Omental fat pad (tissue), 4 donors: ENCODE measurements around the gene KEAP1. TPM values are rescaled to one million over a fixed set of nuclear protein-coding genes. Genes with fewer than 3 reads are reported as not detected.
A peak's percentile ranks its signal among the peaks of the same experiment; 100 is the strongest.
"Not testable (repeated sequence)": the region's sequence is repeated elsewhere in the genome, so short reads cannot be mapped to it uniquely, and the experiment has no call there.

Experiments used
- ATAC-seq: fragments of 150-250 bp; one replicate; pipeline ENCODE4 v1.9.1; 2016; ENCODE audit warnings: mild to moderate bottlenecking, moderate library complexity; ENCODE audit not compliant: low FRiP score
- DNase-seq: peaks from one replicate; pipeline ENCODE4 v3.0.0-alpha.2; 2019; ENCODE audit warnings: low spot score
- CTCF ChIP-seq, 3 donors: fragments of 450-650 bp; IDR thresholded peaks; one replicate each; pipeline ENCODE4 v1.5.1; 2016 to 2017; ENCODE audit warnings: antibody characterized with exemption in 3 of 3, mild to moderate bottlenecking in 3 of 3, moderate library complexity in 2 of 3
- total RNA-seq, 4 donors: library from RNA; depleted of rRNA; stranded (reverse); fragments of >200 nt; gene quantifications; one replicate each; pipeline ENCODE4 v1.1.0, GENCODE V29; 2016

Gene KEAP1
- 10 to 100 TPM; 53.2 to 65.6 (median 59.3) TPM for total RNA-seq

DNA sequence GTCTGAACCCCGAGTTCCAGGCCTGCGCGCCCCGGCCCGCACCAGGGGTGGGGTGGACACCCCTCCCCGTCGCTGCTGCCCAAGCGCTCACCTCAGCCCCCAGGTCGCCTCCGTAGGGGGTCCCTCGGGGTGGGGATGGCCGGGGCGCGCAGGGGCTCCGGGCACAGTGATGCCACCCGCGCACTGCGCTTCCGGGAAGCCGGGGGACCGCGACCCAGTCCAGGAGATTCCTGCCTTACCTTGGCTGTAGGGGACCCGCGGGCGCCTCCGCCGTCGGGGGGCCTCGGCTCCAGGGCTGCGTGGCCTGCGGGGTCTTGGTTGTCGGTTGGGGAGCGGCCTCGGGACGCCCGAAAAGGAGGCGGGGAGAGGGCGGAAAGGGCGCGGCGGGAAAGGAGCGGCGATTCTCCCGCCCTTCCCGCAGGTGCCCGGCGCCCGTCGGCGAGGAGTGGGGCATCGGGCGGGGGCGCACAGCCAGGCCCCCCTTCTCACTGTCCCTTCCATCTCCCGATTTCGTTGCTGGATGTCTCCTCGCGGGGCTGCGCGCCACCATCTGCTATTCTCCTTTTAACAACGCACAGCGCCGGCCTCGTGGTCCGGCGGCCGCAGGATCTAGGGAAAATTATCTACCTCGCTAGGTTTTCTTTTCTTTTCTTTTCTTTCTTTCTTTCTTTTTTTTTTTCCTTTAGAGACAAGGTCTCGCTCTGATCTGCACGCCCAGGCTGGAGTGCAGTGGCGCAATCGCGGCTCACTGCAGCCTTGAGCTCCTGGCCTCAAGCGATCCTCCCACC is at the start of gene KEAP1:
Gene KEAP1, minus strand, starts transcription at position 355 of the 788 bp plus-strand sequence. CDS start 3,323 bp downstream, outside the sequence.
- ATAC-seq (peak; percentile 47), DNase-seq (peak; percentile 31)
- no peak for TF ChIP-seq CTCF (IDR thresholded peaks at IDR 0.05)

- no peak for ATAC-seq
- no peak for TF ChIP-seq CTCF (IDR thresholded peaks at IDR 0.05)
Observed at GRCh38 chr19:10552510-10553053, 49.4 kb upstream of the KEAP1 start.

DNA sequence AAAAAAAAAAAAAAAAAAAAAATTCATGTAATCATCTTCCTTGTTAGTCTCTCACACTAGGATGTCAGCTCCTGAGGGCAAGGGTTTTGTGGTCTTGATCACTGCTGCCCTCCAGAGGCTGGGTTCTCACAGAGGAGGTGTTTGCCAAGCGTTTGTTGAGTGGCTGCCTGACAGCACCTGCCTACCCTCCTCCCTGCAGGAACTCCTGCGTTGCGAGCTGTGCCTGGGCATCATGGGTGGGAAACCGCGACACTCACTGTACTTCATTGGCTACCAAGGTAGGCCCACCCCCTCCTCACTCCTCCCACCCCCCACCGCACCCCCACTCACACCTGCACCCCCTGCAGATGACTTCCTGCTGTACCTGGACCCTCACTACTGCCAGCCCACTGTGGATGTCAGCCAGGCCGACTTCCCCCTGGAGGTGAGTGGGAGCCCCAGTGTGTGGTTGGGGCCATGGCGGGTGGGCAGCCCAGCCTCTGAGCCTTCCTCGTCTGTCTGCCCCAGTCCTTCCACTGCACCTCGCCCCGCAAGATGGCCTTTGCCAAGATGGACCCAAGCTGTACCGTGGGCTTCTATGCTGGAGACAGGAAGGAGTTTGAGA is 48.6 kb upstream of the KEAP1 start:
- no peak for TF ChIP-seq CTCF (IDR thresholded peaks at IDR 0.05)
- no peak for DNase-seq

More at GRCh38 chr19:10552510-10553053, 49.4 kb upstream of the KEAP1 start:
- no peak for DNase-seq

GRCh38 chr19:10551006-10551405 is 47.9 kb upstream of the KEAP1 start:
- not testable (repeated sequence) for ATAC-seq, DNase-seq

More for the DNA sequence above, 48.6 kb upstream of the KEAP1 start:
- no peak for ATAC-seq

DNA sequence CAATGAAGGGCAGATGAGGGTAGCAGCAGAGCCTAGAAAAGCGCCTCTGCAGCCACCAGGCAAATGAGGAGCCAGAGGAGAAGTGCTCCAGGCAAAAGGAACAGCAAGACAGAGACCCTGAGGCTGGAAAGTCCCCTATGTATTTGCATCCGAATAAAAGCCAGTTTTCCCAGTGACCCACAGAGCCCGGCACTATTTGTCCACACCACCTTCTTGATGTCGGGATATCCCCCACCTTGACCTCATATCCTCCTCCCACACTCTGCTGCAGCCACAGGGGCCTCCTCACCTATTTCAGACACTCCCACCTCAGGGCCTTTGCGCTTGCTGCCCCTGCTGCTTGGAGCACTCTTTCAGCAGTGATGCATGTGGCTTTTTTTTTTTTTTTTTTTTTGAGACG is 47.2 kb upstream of the KEAP1 start:
- DNase-seq = no peak
- ATAC-seq = no peak

GRCh38 chr19:10549733-10550132 is 46.6 kb upstream of the KEAP1 start:
- ATAC-seq (no peak), DNase-seq (no peak)
- no peak for TF ChIP-seq CTCF (IDR thresholded peaks at IDR 0.05)

More for the DNA sequence above, 47.2 kb upstream of the KEAP1 start:
- no peak for TF ChIP-seq CTCF (IDR thresholded peaks at IDR 0.05)

GRCh38 chr19:10548746-10549276 is 45.7 kb upstream of the KEAP1 start:
- no peak for ATAC-seq
- no peak for TF ChIP-seq CTCF (IDR thresholded peaks at IDR 0.05)
- DNase-seq = no peak
